GM21528 (cell line): ENCODE results near the gene TBXAS1.

Experiments used
- ATAC-seq: cut with Tn5 transposase; IDR thresholded peaks from one replicate; pipeline ENCODE4 v1.9.1; 2021; ENCODE audit warnings: mild to moderate bottlenecking, moderate library complexity; ENCODE audit not compliant: unreplicated experiment, low FRiP score

Gene TBXAS1

GRCh38 chr7:139993169-139993568 is 164.1 kb downstream of the TBXAS1 start:
- no peak for ATAC-seq

- ATAC-seq, result no peak
These were observed 164.5 kb downstream of the TBXAS1 start for GRCh38 chr7:139993592-139993991.

GRCh38 chr7:139994356-139994755 is 165.3 kb downstream of the TBXAS1 start:
- no peak for ATAC-seq

- no peak for ATAC-seq
These were observed 166.2 kb downstream of the TBXAS1 start for GRCh38 chr7:139995017-139995915.

GRCh38 chr7:139998572-139998971 is 169.5 kb downstream of the TBXAS1 start:
- no peak for ATAC-seq

GRCh38 chr7:139999516-139999915 is 170.5 kb downstream of the TBXAS1 start:
- ATAC-seq, result no peak

GRCh38 chr7:140000666-140001268 is 171.7 kb downstream of the TBXAS1 start:
- no peak for ATAC-seq

- no peak for ATAC-seq
These were observed 174.9 kb downstream of the TBXAS1 start for GRCh38 chr7:140003913-140004382.

- no peak for ATAC-seq
These were observed 175.6 kb downstream of the TBXAS1 start for GRCh38 chr7:140004672-140005071.

GRCh38 chr7:140005341-140005740 is 176.3 kb downstream of the TBXAS1 start:
- no peak for ATAC-seq

GRCh38 chr7:140005754-140006503 is 176.9 kb downstream of the TBXAS1 start:
- ATAC-seq, result no peak

GRCh38 chr7:140006600-140006999 is 177.5 kb downstream of the TBXAS1 start:
- ATAC-seq, result no peak

GRCh38 chr7:140007051-140007690 is 178.1 kb downstream of the TBXAS1 start:
- no peak for ATAC-seq

GRCh38 chr7:140008755-140009610 is 179.9 kb downstream of the TBXAS1 start:
- no peak for ATAC-seq

GRCh38 chr7:140009735-140010134 is 180.7 kb downstream of the TBXAS1 start:
- no peak for ATAC-seq

- no peak for ATAC-seq
These were observed 181.3 kb downstream of the TBXAS1 start for GRCh38 chr7:140010194-140010895.

GRCh38 chr7:140013676-140014075 is 184.6 kb downstream of the TBXAS1 start:
- ATAC-seq, result no peak

GRCh38 chr7:140014123-140014522 is 185.1 kb downstream of the TBXAS1 start:
- no peak for ATAC-seq

- no peak for ATAC-seq
These were observed 186.5 kb downstream of the TBXAS1 start for GRCh38 chr7:140015471-140015970.
